HG03342 (cell line): Measurements from ENCODE around the gene CACNG6.

Experiments used
- ATAC-seq: cut with Tn5 transposase; IDR thresholded peaks from one replicate; pipeline ENCODE4 v1.9.1; 2021; ENCODE audit warnings: mild to moderate bottlenecking, moderate library complexity; ENCODE audit not compliant: unreplicated experiment

CACNG6 gene

GRCh38 chr19:54041969-54042606, 50.7 kb downstream of the CACNG6 start:
- no peak for ATAC-seq

DNA sequence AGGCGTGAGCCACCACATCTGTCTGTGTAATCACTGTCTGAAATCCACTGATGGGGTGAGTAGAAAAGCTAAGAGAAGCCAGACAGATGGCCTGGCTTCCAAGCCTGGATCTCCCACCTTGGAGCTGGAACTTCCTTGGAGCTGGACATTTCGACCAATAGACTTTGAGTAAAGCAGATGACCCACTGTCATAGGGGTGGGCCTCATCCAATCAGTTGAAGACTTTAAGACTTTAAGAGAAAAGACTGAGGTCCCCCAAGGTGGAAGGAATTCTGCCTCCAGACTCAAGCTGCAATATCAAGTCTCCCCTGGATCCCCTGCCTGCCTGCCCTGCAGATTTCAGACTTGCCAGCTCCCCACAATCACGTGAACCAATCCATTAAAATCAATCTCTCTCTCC, 51.6 kb downstream of the CACNG6 start:
- no peak for ATAC-seq

- no peak for ATAC-seq
These were observed 54.3 kb downstream of the CACNG6 start for GRCh38 chr19:54045771-54046170.

DNA sequence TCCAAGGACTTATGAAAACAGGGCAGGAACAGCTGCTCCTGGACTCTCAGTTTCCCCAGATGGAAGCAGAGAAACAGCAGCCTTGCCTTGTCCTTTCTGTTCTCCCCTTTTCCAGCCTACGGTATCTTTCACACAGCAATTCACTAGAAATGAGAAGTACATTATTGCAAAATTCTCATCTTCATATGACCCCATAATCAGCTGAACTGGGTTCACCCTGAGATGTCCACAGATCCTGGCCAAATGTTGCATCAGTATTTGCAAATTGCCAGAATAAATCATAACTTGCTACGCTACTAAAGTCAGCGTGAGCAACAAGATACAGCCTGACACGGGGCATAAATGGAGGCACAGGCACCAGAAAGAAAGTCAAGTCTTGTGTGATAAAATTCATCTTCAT, 56.2 kb downstream of the CACNG6 start:
- ATAC-seq = no peak
